ENCODE data around the gene SYP.
A peak's percentile ranks its signal among the peaks of the same experiment; 100 is the strongest.

Gene SYP

GRCh38 chrX:49188468-49189076, 11.4 kb downstream of the SYP start:
- H3K27ac ChIP-seq (ENCODE audit: low read length): no peak overlapping the region
- H3K79me2 ChIP-seq (ENCODE audit: insufficient read depth, low read length): peaks cover 23% of the 10 kb centered on the region
- no peak overlapping the region for H2AFZ ChIP-seq (ENCODE audit: low read depth, low read length)
- ATAC-seq (ENCODE audit: insufficient read depth, low read depth): no peak
- no peak overlapping the region for H3K9ac ChIP-seq (ENCODE audit: low read depth, low read length)
- no peak overlapping the region for H3K4me3 ChIP-seq (ENCODE audit: low read depth in 1 of 2, low read length in 2 of 2)
- peaks cover 40% of the 10 kb centered on the region for H3K4me1 ChIP-seq (ENCODE audit: insufficient read depth, low read length)
- TF ChIP-seq EZH2 (IDR thresholded peaks at IDR 0.05; ENCODE audit: borderline replicate concordance, low read depth, low read length, severe bottlenecking) (no peak), CTCF (IDR thresholded peaks at IDR 0.05; ENCODE audit: borderline replicate concordance, extremely low read depth, low read length, poor library complexity, severe bottlenecking) (no peak)
- H3K9me3 ChIP-seq (ENCODE audit: insufficient read depth, low read length, severe bottlenecking): no peaks in the 10 kb centered on the region
- no peak overlapping the region for H3K4me2 ChIP-seq (ENCODE audit: insufficient read depth, low read length)
- DNase-seq: no peak
- H3K36me3 ChIP-seq (ENCODE audit: insufficient read depth, low read length): peaks cover 4% of the 10 kb centered on the region; the same call in 1 of the 2 replicates
- no peaks in the 10 kb centered on the region for H3K27me3 ChIP-seq (ENCODE audit: insufficient read depth, low read length, poor library complexity)
- no peaks in the 10 kb centered on the region for H4K20me1 ChIP-seq (ENCODE audit: insufficient read depth, low read length)

- Histone ChIP-seq H3K9me3 (ENCODE audit: insufficient read depth, low read length, severe bottlenecking) (no peaks in the 10 kb centered on the region), H4K20me1 (ENCODE audit: insufficient read depth, low read length) (no peaks in the 10 kb centered on the region), H3K27me3 (ENCODE audit: insufficient read depth, low read length, poor library complexity) (no peaks in the 10 kb centered on the region), H3K36me3 (ENCODE audit: insufficient read depth, low read length) (peaks cover 11% of the 10 kb centered on the region), H3K9ac (ENCODE audit: low read depth, low read length) (no peak overlapping the region), H3K27ac (ENCODE audit: low read length) (no peak overlapping the region), H3K79me2 (ENCODE audit: insufficient read depth, low read length) (peaks cover 23% of the 10 kb centered on the region), H3K4me3 (ENCODE audit: low read depth in 1 of 2, low read length in 2 of 2) (no peak overlapping the region), H2AFZ (ENCODE audit: low read depth, low read length) (no peak overlapping the region), H3K4me1 (ENCODE audit: insufficient read depth, low read length) (peaks cover 35% of the 10 kb centered on the region), H3K4me2 (ENCODE audit: insufficient read depth, low read length) (no peak overlapping the region)
- ATAC-seq (ENCODE audit: insufficient read depth, low read depth) (no peak), DNase-seq (no peak)
- TF ChIP-seq EZH2 (IDR thresholded peaks at IDR 0.05; ENCODE audit: borderline replicate concordance, low read depth, low read length, severe bottlenecking): no peak
- TF ChIP-seq CTCF (IDR thresholded peaks at IDR 0.05; ENCODE audit: borderline replicate concordance, extremely low read depth, low read length, poor library complexity, severe bottlenecking): no peak
Measured at GRCh38 chrX:49187526-49187925, 12.5 kb downstream of the SYP start.

DNA sequence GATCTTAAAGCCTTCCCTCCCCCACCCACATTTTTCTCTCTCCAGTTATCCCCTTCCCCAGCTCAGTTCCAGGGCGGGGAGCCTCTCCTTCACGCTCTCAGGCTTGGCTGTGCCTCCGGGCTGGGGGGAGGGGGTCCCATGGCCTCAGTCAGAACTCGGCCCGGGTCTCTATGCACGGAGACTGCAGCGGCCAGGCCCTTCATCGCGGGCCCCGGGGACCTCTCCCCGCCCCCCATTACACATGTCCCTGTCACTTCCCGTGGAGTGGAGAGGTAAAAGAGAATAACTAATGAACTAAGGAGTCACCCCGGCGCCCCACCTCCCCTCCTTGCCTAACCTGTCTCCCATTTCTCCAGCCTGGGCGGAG, 13.0 kb downstream of the SYP start:
- Histone ChIP-seq H4K20me1 (ENCODE audit: insufficient read depth, low read length) (no peaks in the 10 kb centered on the region), H3K9ac (ENCODE audit: low read depth, low read length) (no peak overlapping the region; the same call in 1 of the 2 replicates), H3K9me3 (ENCODE audit: insufficient read depth, low read length, severe bottlenecking) (no peaks in the 10 kb centered on the region), H3K27me3 (ENCODE audit: insufficient read depth, low read length, poor library complexity) (no peaks in the 10 kb centered on the region), H3K4me2 (ENCODE audit: insufficient read depth, low read length) (peak overlapping the region; percentile 82), H3K4me3 (ENCODE audit: low read depth in 1 of 2, low read length in 2 of 2) (no peak overlapping the region; a peak in 1 of 4 replicates), H3K4me1 (ENCODE audit: insufficient read depth, low read length) (peaks cover 30% of the 10 kb centered on the region), H3K79me2 (ENCODE audit: insufficient read depth, low read length) (peaks cover 23% of the 10 kb centered on the region), H3K36me3 (ENCODE audit: insufficient read depth, low read length) (peaks cover 13% of the 10 kb centered on the region), H2AFZ (ENCODE audit: low read depth, low read length) (no peak overlapping the region), H3K27ac (ENCODE audit: low read length) (peak overlapping the region; percentile 77; the same call in 1 of the 2 replicates)
- ATAC-seq (ENCODE audit: insufficient read depth, low read depth): no peak
- no peak for TF ChIP-seq CTCF (IDR thresholded peaks at IDR 0.05; ENCODE audit: borderline replicate concordance, extremely low read depth, low read length, poor library complexity, severe bottlenecking)
- no peak for TF ChIP-seq EZH2 (IDR thresholded peaks at IDR 0.05; ENCODE audit: borderline replicate concordance, low read depth, low read length, severe bottlenecking)
- no peak for DNase-seq
